ENCODE data around the gene PDIA4. TPM values are rescaled to one million over a fixed set of nuclear protein-coding genes. Genes with fewer than 3 reads are reported as not detected.

The PDIA4 gene
- total RNA-seq, 3 donors from 2014 or later: 53.4 to 101 (median 68.3) TPM

DNA sequence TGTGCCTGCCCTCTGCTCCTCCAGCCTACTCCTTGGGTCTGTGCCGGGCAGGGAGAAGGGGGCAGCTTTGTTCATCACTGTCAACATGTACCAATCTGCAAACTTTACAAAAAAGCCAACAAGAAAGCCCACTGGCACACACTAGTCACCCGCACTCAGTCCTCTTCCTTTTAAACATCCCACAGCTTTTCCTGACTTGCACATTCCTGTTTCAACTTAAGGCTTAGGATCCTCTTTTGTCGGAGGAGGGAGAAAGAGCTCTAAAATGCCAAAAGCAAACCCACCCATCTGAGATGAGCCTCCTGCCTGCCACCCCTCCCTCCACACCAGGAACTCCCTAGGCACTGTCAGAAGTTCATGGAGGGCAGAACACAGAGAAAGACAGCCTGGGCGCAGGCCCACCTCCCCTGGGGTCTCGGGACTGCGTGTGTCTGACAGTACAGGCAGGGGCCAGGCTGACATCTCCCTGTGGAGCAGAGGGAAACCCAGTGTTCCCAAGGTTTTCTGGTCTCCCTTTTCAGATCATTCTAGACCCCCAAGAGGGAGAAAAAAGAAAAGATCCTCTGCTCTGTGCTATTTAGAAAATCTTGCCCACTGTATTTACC, 5.4 kb downstream of the PDIA4 start:
- H3K27me3 ChIP-seq: no peaks in the 10 kb centered on the region
- intact Hi-C loops (cut with DNase I; ENCODE audit: low total_unique reads): no loop called here
- no peak overlapping the region for H3K4me3 ChIP-seq
- H3K4me1 ChIP-seq: peaks cover 0 to 5% of the 10 kb centered on the region in 2 donors
- no peaks in the 10 kb centered on the region for H3K9me3 ChIP-seq
- no peak for DNase-seq (ENCODE audit: low spot score in 2 of 2)
- TF ChIP-seq POLR2A (IDR thresholded peaks at IDR 0.05): no peak
- TF ChIP-seq, protein P1, sequence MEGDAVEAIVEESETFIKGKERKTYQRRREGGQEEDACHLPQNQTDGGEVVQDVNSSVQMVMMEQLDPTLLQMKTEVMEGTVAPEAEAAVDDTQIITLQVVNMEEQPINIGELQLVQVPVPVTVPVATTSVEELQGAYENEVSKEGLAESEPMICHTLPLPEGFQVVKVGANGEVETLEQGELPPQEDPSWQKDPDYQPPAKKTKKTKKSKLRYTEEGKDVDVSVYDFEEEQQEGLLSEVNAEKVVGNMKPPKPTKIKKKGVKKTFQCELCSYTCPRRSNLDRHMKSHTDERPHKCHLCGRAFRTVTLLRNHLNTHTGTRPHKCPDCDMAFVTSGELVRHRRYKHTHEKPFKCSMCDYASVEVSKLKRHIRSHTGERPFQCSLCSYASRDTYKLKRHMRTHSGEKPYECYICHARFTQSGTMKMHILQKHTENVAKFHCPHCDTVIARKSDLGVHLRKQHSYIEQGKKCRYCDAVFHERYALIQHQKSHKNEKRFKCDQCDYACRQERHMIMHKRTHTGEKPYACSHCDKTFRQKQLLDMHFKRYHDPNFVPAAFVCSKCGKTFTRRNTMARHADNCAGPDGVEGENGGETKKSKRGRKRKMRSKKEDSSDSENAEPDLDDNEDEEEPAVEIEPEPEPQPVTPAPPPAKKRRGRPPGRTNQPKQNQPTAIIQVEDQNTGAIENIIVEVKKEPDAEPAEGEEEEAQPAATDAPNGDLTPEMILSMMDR (IDR thresholded peaks at IDR 0.05): no peak
- H3K27ac ChIP-seq: peak overlapping the region in 1 of 2 donors; percentile 54
- H3K36me3 ChIP-seq: no peaks in the 10 kb centered on the region

DNA sequence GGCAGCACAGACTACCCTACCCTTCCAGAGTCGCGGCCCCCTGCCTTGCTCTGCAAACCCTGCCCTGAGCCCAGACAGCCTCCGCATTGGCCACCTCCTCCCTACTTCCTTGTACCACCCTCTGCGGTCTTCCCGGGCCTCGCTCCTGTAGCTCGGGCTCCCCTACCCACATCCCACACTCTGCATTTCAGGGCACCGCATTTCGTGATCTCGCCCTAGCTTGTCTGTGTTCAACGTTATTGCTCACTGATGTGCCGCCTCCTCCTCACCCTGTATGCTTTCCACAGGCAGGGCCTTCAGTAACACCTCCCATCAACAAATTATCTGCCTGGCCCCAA, 6.6 kb downstream of the PDIA4 start:
- Histone ChIP-seq H3K4me3 (no peak overlapping the region), H3K36me3 (no peaks in the 10 kb centered on the region), H3K27ac (no peak overlapping the region), H3K27me3 (no peaks in the 10 kb centered on the region), H3K9me3 (no peaks in the 10 kb centered on the region), H3K4me1 (peaks cover 0 to 5% of the 10 kb centered on the region in 2 donors)
- DNase-seq (ENCODE audit: low spot score in 2 of 2): no peak
- TF ChIP-seq POLR2A (IDR thresholded peaks at IDR 0.05) (no peak), POLR2AphosphoS5 (IDR thresholded peaks at IDR 0.05) (no peak)
- TF ChIP-seq, protein P1 (IDR thresholded peaks at IDR 0.05): no peak
- intact Hi-C loops (cut with DNase I; ENCODE audit: low total_unique reads): no loop called here

DNA sequence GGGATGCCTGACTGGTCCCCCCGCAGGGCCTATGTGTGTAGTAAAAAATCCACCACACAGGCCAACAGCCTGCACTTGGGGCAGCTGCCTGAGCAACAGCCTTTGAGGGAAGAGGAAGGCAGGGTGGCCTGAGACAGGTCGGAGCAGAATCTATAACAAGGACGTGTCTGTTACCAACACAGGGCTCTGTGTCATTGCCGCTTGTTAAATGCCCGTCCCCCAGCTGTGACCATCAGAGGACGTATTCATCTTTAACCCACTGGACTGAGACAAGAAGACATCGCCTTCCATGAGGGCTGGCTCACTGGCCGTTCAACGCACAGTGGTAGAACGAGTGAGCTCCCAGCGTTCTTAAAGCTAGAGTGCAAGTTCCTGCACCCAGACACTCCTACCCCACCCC, 7.8 kb downstream of the PDIA4 start:
- no peaks in the 10 kb centered on the region for H3K36me3 ChIP-seq
- no peak for TF ChIP-seq POLR2AphosphoS5 (IDR thresholded peaks at IDR 0.05)
- no peak for TF ChIP-seq POLR2A (IDR thresholded peaks at IDR 0.05)
- TF ChIP-seq, protein P1 (IDR thresholded peaks at IDR 0.05): no peak
- intact Hi-C loops (cut with DNase I; ENCODE audit: low total_unique reads): no loop called here
- no peak overlapping the region for H3K4me3 ChIP-seq
- no peaks in the 10 kb centered on the region for H3K9me3 ChIP-seq
- peaks cover 0 to 5% of the 10 kb centered on the region in 2 donors for H3K4me1 ChIP-seq
- H3K27ac ChIP-seq: no peak overlapping the region
- no peaks in the 10 kb centered on the region for H3K27me3 ChIP-seq
- DNase-seq (ENCODE audit: low spot score in 2 of 2): no peak

DNA sequence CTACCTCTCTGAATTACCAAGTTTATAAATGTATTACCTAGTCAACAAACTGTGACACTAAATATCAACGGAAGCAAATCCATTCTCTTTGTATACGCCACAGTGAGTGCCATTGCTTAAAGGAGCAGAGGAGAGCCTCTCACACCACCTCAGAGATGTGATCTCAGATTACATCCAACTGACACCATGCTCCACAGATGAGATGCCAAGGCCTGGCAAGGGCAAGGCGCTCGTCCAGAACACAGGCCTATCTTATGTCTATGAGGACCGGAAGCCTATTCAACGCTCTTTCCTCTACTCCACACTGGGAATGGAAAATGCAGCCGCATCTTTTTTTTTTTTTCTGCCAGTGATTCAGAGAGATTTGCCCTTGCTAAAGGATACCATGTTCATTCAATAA, 11.4 kb downstream of the PDIA4 start:
- Histone ChIP-seq H3K36me3 (no peaks in the 10 kb centered on the region), H3K4me1 (no peaks in the 10 kb centered on the region), H3K27me3 (no peaks in the 10 kb centered on the region), H3K27ac (no peak overlapping the region), H3K4me3 (no peak overlapping the region), H3K9me3 (no peaks in the 10 kb centered on the region)
- no peak for TF ChIP-seq POLR2AphosphoS5 (IDR thresholded peaks at IDR 0.05)
- no peak for TF ChIP-seq POLR2A (IDR thresholded peaks at IDR 0.05)
- TF ChIP-seq, protein P1 (IDR thresholded peaks at IDR 0.05): no peak
- intact Hi-C loops (cut with DNase I; ENCODE audit: low total_unique reads): no loop called here
- no peak for DNase-seq (ENCODE audit: low spot score in 2 of 2)

DNA sequence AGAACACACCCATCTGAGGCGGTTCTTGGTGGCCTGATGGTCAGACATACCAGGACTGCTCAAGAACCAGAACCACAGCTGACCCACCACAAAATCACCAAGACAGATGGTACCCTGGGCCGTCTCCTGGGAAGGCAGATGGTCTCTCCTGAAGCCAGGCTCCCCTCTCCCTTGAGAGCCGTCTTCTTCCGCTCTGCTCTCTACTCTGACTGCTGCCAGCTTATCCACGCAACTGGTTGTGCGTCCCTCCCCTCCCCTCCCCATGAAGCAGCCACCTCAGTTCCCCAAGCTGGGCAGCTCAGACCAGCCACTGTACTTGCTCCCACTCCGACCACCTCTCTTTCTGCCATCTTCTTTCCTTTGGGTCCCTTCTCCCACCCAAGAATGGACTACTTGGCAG, 14.0 kb downstream of the PDIA4 start:
- Histone ChIP-seq H3K27ac (no peak overlapping the region), H3K27me3 (no peaks in the 10 kb centered on the region), H3K4me1 (no peaks in the 10 kb centered on the region), H3K4me3 (no peak overlapping the region), H3K9me3 (no peaks in the 10 kb centered on the region), H3K36me3 (no peaks in the 10 kb centered on the region)
- no peak for TF ChIP-seq POLR2AphosphoS5 (IDR thresholded peaks at IDR 0.05)
- TF ChIP-seq, protein P1 (IDR thresholded peaks at IDR 0.05): no peak
- no peak for TF ChIP-seq POLR2A (IDR thresholded peaks at IDR 0.05)
- intact Hi-C loops (cut with DNase I; ENCODE audit: low total_unique reads): no loop called here
- no peak for DNase-seq (ENCODE audit: low spot score in 2 of 2)
